Kidney (tissue), 14 donors: ENCODE data around the gene C2CD2. TPM values are rescaled to one million over a fixed set of nuclear protein-coding genes. Genes with fewer than 3 reads are reported as not detected.

Experiments used
- DNase-seq, 5 donors: peaks; one replicate each; pipeline ENCODE4 v3.0.0-alpha.2; 2013 to 2020
- FAIRE-seq: peaks from 2 replicates; lab custom pipeline; 2012; peaks lifted over from hg19 to GRCh38; lab: Jason Lieb, UNC
- H3K27ac ChIP-seq, 2 donors: one replicate each; pipeline ENCODE4 v1.7.0; 2013; ENCODE audit warnings: low read depth in 2 of 2, low read length in 2 of 2, inconsistent platforms in 1 of 2
- H3K27me3 ChIP-seq: one replicate; pipeline ENCODE4 v1.7.1; 2013; ENCODE audit warnings: low read length, inconsistent platforms; ENCODE audit not compliant: control insufficient read depth, insufficient read depth
- H3K36me3 ChIP-seq, 3 donors: one replicate each; pipeline versions ENCODE4 v1.7.0 to v1.7.1; 2013; ENCODE audit warnings: low read length in 3 of 3, control low read depth in 1 of 3, inconsistent platforms in 1 of 3; ENCODE audit not compliant: insufficient read depth in 3 of 3, control insufficient read depth in 2 of 3
- H3K4me1 ChIP-seq, 3 donors: one replicate each; pipeline versions ENCODE4 v1.7.0 to v1.7.1; 2013; ENCODE audit warnings: low read length in 3 of 3, inconsistent platforms in 1 of 3, low read depth in 1 of 3; ENCODE audit not compliant: control insufficient read depth in 2 of 3, insufficient read depth in 2 of 3
- H3K4me3 ChIP-seq, 3 donors: one replicate each; pipeline versions ENCODE4 v1.7.0 to v1.8.1; 2013; ENCODE audit warnings: low read length in 3 of 3, control low read depth in 1 of 3, inconsistent platforms in 1 of 3
- H3K9ac ChIP-seq, 3 donors: one replicate each; pipeline versions ENCODE4 v1.7.0 to v1.7.1; 2013; ENCODE audit warnings: low read length in 3 of 3, control low read depth in 1 of 3, inconsistent platforms in 1 of 3
- H3K9me3 ChIP-seq, 3 donors: one replicate each; pipeline versions ENCODE4 v1.7.0 to v1.7.1; 2013; ENCODE audit warnings: low read length in 3 of 3, control low read depth in 1 of 3, inconsistent platforms in 1 of 3; ENCODE audit not compliant: control insufficient read depth in 2 of 3, insufficient read depth in 1 of 3
- CTCF ChIP-seq: IDR thresholded peaks from 3 replicates; pipeline ENCODE4 v1.5.1; 2012; ENCODE audit warnings: mild to moderate bottlenecking, moderate library complexity, borderline replicate concordance; ENCODE audit not compliant: insufficient read depth; ENCODE audit errors: extremely low read depth
- intact Hi-C: fragments of 100-400 bp; cut with DNase I; formaldehyde crosslinking; loops from one replicate; pipeline ENCODE4 v1.11.1; 2022
- polyA plus RNA-seq: library from polyadenylated mRNA; stranded (reverse); fragments of 350-450 nt; fragmentation: Illumina TruSeq; extraction: RNeasy Lipid Tissue Mini Kit (QIAGEN cat#74804); gene quantifications from one replicate; pipeline ENCODE4 v1.2.3, GENCODE V29; 2014; ENCODE audit warnings: low read depth, low replicate concordance; ENCODE audit not compliant: insufficient read depth
- total RNA-seq: library from RNA; stranded (reverse); fragmentation: NEBNext Ultra II Directional; extraction: Animal tissue kit (Norgen Biotek cat#: 25700); gene quantifications from one replicate; pipeline ENCODE4 v1.2.1, GENCODE V29; 2021
- donor health status: control.
- donor health status: control.
- donor health status: control.
- donor health status: control.
- donor health status: control.
- donor health status: DM: yes; HTN: yes; CAD: no.
- donor health status: Normal renal cell carcinoma (clear cell type).

C2CD2 gene
- total and polyA plus RNA-seq, 2 donors from 2014 or later = 7.6 to 25.6 TPM

- Histone ChIP-seq H3K4me3 (no peak overlapping the region), H3K36me3 (no peaks in the 10 kb centered on the region), H3K9ac (no peak overlapping the region), H3K27me3 (no peaks in the 10 kb centered on the region), H3K4me1 (peaks cover 0 to 26% (median 12%) of the 10 kb centered on the region in 3 donors), H3K27ac (peak overlapping the region; percentile 26 to 91), H3K9me3 (no peaks in the 10 kb centered on the region)
- intact Hi-C loops = no loop called here
- FAIRE-seq (no peak), DNase-seq (no peak)
- TF ChIP-seq CTCF = no peak
These were observed 29.5 kb downstream of the C2CD2 start for GRCh38 chr21:41924368-41924754.

- Histone ChIP-seq H3K27me3 (no peaks in the 10 kb centered on the region), H3K27ac (peak overlapping the region; percentile 26 to 91), H3K9me3 (no peaks in the 10 kb centered on the region), H3K4me1 (peaks cover 0 to 23% (median 12%) of the 10 kb centered on the region in 3 donors), H3K4me3 (no peak overlapping the region), H3K36me3 (no peaks in the 10 kb centered on the region), H3K9ac (no peak overlapping the region)
- intact Hi-C loops = no loop called here
- DNase-seq (peak in 1 of 5 donors; percentile 15), FAIRE-seq (no peak)
- no peak for TF ChIP-seq CTCF
These were observed 30.0 kb downstream of the C2CD2 start for GRCh38 chr21:41923631-41924367.

- no peaks in the 10 kb centered on the region for H3K27me3 ChIP-seq
- intact Hi-C loops = no loop called here
- no peaks in the 10 kb centered on the region for H3K9me3 ChIP-seq
- TF ChIP-seq CTCF = no peak
- FAIRE-seq = no peak
- no peak overlapping the region for H3K9ac ChIP-seq
- no peak overlapping the region for H3K4me3 ChIP-seq
- DNase-seq = no peak
- H3K36me3 ChIP-seq = peaks cover 0 to under 1% (median 0%) of the 10 kb centered on the region in 3 donors
- H3K27ac ChIP-seq = peak overlapping the region in 1 of 2 donors; percentile 91
- H3K4me1 ChIP-seq = peaks cover 0 to 23% (median 12%) of the 10 kb centered on the region in 3 donors
These were observed 30.6 kb downstream of the C2CD2 start for GRCh38 chr21:41923186-41923585.
